GM18505 (cell line): ENCODE measurements around the gene ASPRV1.

Experiments used
- ATAC-seq: cut with Tn5 transposase; IDR thresholded peaks from one replicate; pipeline ENCODE4 v1.9.1; 2021; ENCODE audit not compliant: unreplicated experiment
- POLR2A ChIP-seq: IDR thresholded peaks from 4 replicates; pipeline ENCODE4 v1.6.1; 2011; ENCODE audit warnings: borderline replicate concordance; ENCODE audit not compliant: insufficient read depth, insufficient read length; ENCODE audit errors: extremely low read depth

Gene ASPRV1

DNA sequence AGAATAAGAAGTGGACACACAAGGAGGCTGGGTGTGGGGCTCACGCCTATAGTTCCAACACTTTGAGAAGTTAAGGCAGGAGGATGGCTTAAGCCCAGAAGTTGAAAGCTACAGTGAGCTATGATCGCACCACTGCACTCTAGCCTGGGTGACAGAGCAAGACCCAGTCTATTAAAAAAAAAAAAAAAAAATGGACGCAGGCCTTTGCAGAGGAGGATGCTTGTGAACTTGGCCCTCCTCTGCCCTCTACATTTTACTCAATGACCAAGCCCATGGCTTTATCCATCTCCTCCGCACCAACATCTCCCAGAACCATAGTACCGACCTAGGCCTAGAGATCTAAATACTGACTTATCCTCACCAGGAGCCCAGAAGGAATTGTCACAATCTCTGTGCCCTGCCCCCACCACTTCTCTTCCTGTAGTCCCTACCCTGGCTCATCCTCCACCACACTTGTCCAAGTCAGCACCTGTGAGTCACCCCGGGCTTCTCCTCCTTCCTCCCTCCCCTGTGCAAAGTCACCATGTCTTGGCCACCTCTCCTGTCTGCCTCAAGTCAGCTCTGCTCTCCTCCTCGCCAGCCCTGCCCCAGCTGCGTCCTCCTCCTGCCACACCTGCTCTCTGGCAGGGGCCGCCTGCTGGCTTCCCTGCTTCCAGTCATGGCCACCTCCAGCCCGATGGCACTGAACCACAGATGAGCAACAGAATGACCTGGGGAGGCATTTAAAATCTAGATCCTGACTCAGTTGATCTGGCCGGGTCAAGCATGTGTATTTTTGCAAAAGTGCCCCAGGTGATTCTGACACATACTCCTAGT, 35.8 kb upstream of the ASPRV1 start:
- no peak for ATAC-seq
- no peak for TF ChIP-seq POLR2A

DNA sequence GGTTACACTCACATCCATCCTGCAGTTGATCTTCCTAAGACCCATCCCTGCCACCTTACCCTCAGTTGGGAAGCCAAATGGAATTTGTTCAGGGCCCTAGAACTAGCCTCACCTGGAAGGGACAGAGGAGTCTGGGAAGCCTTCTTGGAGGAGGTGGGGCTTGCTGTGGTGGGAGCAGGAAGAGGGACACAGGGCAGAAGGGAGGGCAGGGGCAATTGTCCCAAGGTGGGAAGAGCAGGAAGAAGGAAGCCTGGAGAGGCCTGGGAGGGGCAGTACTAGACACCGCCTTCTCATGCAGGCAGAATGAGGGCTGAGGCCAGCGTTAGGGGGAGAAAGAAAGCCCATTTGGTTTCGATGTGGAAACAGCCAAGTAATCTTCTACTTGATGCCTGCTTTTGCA, 34.1 kb upstream of the ASPRV1 start:
- no peak for ATAC-seq
- TF ChIP-seq POLR2A = no peak

- no peak for ATAC-seq
- no peak for TF ChIP-seq POLR2A
Measured at GRCh38 chr2:69994166-69994565, 32.7 kb upstream of the ASPRV1 start.

DNA sequence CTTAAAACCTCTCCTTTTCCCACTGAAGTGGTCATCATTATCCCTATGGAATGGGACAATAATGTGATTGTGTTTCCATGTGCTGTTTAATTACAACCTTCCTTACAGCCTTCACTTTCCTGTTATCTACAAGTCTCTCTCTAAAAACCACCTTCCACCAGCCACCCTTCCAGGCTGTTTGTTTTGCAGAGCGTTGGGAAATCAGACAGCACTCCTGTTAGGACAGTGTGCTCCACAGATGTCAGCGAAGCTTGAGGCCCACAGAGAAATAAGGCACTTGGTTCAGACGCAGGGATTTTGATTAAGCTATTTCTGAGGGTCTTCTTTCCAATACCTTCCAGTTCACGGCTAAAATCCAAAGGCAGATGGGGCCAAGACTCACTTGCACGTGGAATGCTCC, 32.3 kb upstream of the ASPRV1 start:
- TF ChIP-seq POLR2A = no peak
- ATAC-seq = no peak

- ATAC-seq = no peak
Measured at GRCh38 chr2:69993048-69993565, 31.7 kb upstream of the ASPRV1 start.

GRCh38 chr2:69992310-69993047, 31.0 kb upstream of the ASPRV1 start:
- no peak for ATAC-seq
- TF ChIP-seq POLR2A = no peak

More at GRCh38 chr2:69993048-69993565, 31.7 kb upstream of the ASPRV1 start:
- no peak for TF ChIP-seq POLR2A

DNA sequence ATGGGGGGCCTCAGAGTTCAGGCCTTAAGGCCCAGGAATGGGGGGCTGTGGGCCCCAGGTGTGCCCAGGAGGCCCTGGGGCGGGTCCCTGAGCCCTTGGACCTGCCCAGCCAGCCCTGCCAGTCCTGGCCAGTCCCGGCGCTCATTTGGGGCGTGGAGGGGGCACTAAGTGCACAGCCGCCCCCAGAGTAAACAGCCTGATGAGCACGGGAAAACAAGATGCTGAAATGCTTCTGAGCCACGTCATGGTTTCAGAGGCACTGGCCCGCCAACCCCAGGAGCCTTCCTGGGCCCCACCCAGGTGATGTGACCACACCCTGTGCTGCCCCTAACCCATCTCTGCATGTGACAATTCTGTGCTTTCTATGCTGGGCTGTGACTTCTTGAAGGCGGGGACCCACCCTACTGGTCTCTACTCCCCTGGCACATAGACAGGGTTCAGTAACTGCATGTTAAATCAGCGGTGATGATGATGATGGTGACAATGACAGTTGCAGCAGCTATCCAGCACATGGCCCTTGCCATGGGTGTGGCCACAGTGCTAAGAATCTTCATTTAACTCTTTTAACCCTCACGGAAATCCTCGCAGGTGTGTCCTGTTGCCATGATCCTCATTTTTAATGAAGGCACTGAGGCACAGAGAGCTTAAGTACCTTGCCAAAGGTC, 28.1 kb upstream of the ASPRV1 start:
- ATAC-seq = no peak
- no peak for TF ChIP-seq POLR2A

DNA sequence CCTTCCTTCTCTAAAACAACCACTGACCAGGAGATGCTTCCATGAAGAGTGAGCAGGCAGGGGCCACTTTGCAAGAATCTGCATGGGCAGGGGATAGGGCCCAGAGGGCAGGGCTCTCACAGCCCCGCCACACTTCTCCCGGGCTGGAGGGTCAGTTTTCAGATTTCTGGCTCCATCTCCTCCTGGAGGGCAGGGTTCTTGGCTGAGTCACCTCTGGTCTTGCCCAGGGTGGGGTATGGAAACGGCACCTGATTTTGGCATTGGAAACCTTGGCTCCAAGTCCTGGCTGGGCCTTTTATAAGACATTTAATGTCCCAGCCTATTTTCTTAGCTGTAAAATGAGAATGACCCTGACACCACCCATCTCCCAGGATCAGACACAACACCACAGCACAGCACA, 27.6 kb upstream of the ASPRV1 start:
- TF ChIP-seq POLR2A = no peak
- ATAC-seq = no peak

DNA sequence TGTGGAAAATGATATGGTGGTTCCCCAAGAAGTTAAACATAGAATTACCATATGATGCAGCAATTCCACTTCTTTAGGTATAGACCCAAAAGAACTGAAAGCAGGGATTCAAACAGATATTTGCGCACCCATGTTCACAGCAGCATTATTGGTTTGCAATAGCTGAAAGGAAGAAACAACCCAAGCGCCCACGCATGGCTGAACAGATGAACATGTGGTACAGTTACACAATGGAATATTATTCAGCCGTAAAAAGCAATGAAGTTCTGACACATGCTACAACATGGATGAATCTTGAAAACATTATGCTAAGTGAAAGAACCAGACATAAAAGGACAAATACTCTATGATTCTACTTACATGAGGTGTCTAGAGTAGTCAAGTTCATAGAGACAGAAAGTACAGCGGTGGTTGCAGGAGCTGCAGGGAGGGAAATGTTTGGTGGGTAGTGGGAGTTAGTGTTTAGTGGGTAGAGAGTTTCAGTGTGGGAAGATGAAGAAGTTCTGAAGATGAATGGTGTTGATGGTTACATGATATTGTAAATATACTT, 26.7 kb upstream of the ASPRV1 start:
- no peak for ATAC-seq
- TF ChIP-seq POLR2A = no peak

- TF ChIP-seq POLR2A = no peak
- no peak for ATAC-seq
Measured at GRCh38 chr2:69986691-69987090, 25.3 kb upstream of the ASPRV1 start.

DNA sequence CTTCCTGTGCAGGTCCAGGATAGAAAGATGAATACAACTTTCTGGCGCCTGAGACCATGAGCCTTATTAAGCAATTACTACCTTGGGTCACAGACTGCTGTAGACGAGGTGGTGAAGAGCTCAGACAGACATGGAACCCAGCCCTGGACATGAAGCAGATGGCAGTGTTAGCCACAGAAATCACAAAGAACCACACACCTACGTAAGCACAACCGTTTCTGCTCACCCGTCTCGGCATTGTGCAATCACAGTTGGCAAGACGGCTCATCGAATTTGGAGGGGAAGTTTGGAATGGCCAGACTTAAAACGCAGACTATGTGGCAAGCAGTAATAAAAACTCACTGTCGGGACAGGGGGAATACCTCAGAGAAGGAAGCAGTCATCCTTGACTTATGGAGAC, 24.3 kb upstream of the ASPRV1 start:
- ATAC-seq = no peak

GRCh38 chr2:69985216-69985615, 23.8 kb upstream of the ASPRV1 start:
- no peak for TF ChIP-seq POLR2A
- ATAC-seq = no peak

More for the DNA sequence above, 24.3 kb upstream of the ASPRV1 start:
- no peak for TF ChIP-seq POLR2A

GRCh38 chr2:69983392-69983966, 22.0 kb upstream of the ASPRV1 start:
- no peak for ATAC-seq
- no peak for TF ChIP-seq POLR2A
